DND-41 (cell line): ENCODE measurements around the gene SUN1.

Experiments
- EZH2 ChIP-seq: IDR thresholded peaks from 3 replicates; pipeline ENCODE4 v1.6.1; 2012; ENCODE audit warnings: borderline replicate concordance, low read depth, mild to moderate bottlenecking, moderate library complexity, low read length, inconsistent platforms; ENCODE audit not compliant: severe bottlenecking
- TF ChIP-seq, protein P1 (sequence below): IDR thresholded peaks from 2 replicates; pipeline ENCODE4 v1.5.1; 2012; ENCODE audit warnings: borderline replicate concordance, low read length, moderate library complexity, mild to moderate bottlenecking; ENCODE audit not compliant: poor library complexity, severe bottlenecking; ENCODE audit errors: extremely low read depth

DNA sequence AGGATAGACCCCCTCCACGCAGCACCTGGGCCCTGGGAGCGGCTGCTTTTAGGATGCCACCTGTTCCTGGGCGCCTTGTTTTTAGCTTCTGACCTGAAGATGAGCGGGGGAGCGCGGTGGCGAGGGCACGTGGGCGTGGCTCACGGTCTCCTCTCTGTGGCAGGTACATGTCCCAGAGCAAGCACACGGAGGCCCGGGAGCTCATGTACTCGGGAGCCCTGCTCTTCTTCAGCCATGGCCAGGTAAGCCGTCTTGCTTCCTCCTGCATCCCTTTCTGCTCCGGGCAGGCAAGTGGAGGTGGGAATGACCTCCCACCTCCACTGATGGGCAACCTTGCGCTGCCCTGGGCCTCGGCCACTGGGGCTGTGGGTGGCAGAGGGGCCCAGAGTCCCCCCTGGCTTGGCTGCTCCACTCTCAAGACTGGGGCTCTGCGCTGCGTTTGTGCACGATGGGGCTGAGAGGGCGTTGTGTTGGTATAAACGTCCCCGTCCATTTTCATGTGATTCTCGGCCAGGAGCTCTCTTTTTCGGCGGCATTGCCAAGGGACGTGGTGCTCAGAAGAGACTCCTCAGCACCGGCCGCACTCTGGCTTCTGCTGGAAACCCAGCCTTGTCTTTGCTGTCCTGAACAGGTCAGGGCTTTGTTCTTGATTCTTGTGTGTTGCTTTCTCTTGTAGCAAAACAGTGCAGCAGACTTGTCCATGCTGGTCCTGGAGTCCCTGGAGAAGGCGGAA lies 53.8 kb downstream of the SUN1 start:
- TF ChIP-seq, protein P1, sequence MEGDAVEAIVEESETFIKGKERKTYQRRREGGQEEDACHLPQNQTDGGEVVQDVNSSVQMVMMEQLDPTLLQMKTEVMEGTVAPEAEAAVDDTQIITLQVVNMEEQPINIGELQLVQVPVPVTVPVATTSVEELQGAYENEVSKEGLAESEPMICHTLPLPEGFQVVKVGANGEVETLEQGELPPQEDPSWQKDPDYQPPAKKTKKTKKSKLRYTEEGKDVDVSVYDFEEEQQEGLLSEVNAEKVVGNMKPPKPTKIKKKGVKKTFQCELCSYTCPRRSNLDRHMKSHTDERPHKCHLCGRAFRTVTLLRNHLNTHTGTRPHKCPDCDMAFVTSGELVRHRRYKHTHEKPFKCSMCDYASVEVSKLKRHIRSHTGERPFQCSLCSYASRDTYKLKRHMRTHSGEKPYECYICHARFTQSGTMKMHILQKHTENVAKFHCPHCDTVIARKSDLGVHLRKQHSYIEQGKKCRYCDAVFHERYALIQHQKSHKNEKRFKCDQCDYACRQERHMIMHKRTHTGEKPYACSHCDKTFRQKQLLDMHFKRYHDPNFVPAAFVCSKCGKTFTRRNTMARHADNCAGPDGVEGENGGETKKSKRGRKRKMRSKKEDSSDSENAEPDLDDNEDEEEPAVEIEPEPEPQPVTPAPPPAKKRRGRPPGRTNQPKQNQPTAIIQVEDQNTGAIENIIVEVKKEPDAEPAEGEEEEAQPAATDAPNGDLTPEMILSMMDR: no peak
- no peak for TF ChIP-seq EZH2
